Muscle layer of colon (tissue), 2 donors: Measurements from ENCODE around the gene GLE1.

Source experiments
- H3K27ac ChIP-seq: one replicate; pipeline ENCODE4 v1.7.0; 2013; ENCODE audit warnings: low read depth, mild to moderate bottlenecking, low read length, moderate library complexity
- H3K27me3 ChIP-seq, 2 donors: one replicate each; pipeline ENCODE4 v1.7.0; 2013; ENCODE audit warnings: low read length in 2 of 2, mild to moderate bottlenecking in 2 of 2; ENCODE audit not compliant: insufficient read depth in 2 of 2, control insufficient read depth in 1 of 2
- H3K36me3 ChIP-seq: one replicate; pipeline ENCODE4 v1.7.0; 2013; ENCODE audit warnings: mild to moderate bottlenecking, low read length; ENCODE audit not compliant: insufficient read depth
- H3K4me1 ChIP-seq: one replicate; pipeline ENCODE4 v1.7.0; 2013; ENCODE audit warnings: mild to moderate bottlenecking, low read length; ENCODE audit not compliant: insufficient read depth
- H3K4me3 ChIP-seq, 2 donors: one replicate each; pipeline ENCODE4 v1.7.0; 2013; ENCODE audit warnings: low read length in 2 of 2, low read depth in 1 of 2, mild to moderate bottlenecking in 1 of 2, moderate library complexity in 1 of 2
- H3K9ac ChIP-seq: one replicate; pipeline ENCODE4 v1.7.0; 2013; ENCODE audit warnings: low read length
- H3K9me3 ChIP-seq: one replicate; pipeline ENCODE4 v1.7.0; 2013; ENCODE audit warnings: mild to moderate bottlenecking, low read length
- donor health status: abdominal sarcoma.
- donor health status: Adenocarcinoma of cecum.

The GLE1 gene, protein sequence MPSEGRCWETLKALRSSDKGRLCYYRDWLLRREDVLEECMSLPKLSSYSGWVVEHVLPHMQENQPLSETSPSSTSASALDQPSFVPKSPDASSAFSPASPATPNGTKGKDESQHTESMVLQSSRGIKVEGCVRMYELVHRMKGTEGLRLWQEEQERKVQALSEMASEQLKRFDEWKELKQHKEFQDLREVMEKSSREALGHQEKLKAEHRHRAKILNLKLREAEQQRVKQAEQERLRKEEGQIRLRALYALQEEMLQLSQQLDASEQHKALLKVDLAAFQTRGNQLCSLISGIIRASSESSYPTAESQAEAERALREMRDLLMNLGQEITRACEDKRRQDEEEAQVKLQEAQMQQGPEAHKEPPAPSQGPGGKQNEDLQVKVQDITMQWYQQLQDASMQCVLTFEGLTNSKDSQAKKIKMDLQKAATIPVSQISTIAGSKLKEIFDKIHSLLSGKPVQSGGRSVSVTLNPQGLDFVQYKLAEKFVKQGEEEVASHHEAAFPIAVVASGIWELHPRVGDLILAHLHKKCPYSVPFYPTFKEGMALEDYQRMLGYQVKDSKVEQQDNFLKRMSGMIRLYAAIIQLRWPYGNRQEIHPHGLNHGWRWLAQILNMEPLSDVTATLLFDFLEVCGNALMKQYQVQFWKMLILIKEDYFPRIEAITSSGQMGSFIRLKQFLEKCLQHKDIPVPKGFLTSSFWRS

DNA sequence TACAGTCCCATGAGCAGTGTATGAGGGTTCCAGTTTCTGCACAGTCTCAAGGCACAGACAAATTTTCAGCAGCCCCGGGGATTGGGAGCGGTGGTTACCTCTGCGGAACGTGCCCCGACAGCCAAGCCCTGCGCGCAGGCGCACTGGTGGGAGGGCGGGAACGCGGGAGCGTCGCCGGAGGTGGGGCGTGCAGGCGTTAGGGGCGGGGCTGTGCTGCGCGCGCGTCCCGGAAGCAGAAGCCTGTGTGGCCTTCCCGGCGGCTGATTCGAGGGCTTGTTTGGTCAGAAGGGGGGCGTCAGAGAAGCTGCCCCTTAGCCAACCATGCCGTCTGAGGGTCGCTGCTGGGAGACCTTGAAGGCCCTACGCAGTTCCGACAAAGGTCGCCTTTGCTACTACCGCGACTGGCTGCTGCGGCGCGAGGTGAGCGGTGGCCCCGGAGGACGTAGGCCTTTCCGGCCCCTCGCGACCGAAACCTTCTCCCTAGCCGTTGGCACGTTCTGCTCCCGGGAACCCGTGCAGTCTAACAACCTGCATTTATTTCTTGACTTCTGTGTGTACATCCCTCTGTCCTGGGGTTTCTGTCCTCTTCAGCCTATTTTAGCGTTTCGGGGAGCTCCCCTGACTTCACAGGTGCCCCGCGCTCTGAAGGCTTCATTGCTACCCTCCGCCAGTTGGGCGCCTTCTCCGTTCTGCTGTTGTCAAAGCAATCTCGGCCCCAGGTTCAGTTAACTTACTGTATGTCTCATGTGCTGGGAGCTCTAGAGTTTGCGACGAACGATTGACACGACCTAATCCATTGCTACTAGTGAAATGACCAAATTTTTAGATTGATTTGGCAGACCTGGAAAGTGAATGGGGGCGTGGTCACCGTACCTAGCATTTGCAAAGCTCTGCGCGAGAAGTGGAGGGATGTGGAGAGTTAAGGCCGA is at the start of gene GLE1:
Gene GLE1, plus strand, starts transcription at position 235 of the 929 bp plus-strand sequence. Its CDS starts 87 bp downstream, at position 322.
- Histone ChIP-seq H3K4me3 (peak within 1 kb of the TSS; percentile 97 to 98), H3K36me3 (peaks cover 18% of the 10 kb centered on the region), H3K9ac (peak within 1 kb of the TSS; percentile 83), H3K4me1 (peaks cover 19% of the 10 kb centered on the region), H3K27ac (peak within 1 kb of the TSS; percentile 92), H3K9me3 (no peaks in the 10 kb centered on the region), H3K27me3 (no peaks in the 10 kb centered on the region)

DNA sequence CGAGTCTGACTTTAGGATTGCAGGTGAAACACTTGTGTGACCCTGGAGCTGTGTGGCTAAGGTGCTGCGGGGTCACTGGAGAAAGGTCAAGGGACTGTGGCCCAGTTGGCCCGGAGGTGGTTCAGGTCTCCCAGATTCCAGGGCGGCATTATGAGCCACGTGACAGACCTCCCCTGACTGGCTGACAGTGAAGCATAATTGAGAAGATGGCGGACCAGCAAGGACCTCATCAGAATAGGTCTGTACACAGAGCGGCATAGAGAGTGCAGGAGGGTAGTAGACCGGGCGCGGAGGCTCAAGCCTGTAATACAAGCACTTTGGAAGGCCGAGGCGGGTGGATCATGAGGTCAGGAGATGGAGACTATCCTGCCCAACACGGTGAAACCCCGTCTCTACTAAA is 49.5 kb upstream of the GLE1 start:
- Histone ChIP-seq H3K36me3 (peaks cover 7% of the 10 kb centered on the region), H3K27ac (no peak overlapping the region), H3K9ac (no peak overlapping the region), H3K27me3 (no peaks in the 10 kb centered on the region), H3K9me3 (no peaks in the 10 kb centered on the region), H3K4me1 (peaks cover 7% of the 10 kb centered on the region), H3K4me3 (no peak overlapping the region)

DNA sequence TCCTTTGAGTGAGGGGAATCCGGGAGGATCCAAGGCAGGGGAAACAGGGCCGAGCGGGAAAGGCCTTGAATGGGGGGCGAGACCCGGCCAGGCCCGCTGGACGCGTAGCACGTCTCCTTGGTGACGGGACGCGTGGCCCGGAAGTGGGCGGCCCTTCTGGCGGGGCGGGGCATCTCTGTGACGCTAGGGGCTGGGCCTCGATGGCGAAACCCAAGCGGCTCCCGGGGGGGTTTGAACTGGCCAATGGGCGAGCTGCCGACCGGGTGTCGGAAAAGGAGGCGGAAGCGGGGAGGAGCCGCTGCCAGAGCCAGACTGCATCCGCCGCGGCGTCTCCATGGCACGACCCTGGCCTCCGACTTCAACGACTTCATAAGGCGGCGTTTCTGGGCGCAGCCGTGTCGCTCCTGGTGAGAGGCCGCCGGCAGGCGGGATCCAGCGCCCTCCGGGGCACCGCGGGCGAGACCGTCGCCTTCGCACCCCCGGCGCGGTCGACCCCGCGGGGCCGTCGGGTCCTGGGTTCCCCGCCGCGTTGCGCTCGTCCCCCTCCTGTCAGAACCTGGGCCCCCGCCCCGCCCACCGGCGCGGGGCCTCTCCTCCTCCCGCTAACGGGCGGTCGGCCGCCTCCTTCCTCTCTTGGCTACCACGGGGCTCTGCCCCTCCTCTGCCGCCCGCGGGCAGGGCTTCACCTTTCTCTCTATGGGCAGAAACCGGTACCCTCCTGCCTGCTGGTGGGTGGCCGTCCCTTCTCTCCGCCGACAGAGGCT is 48.5 kb upstream of the GLE1 start, which contains the start of gene ODF2:
Gene ODF2, plus strand, starts transcription at position 158 of the 764 bp plus-strand sequence. Its CDS starts 86 bp downstream, at position 244.
- peak within 1 kb of the TSS; percentile 47 to 84 for H3K4me3 ChIP-seq
- H3K36me3 ChIP-seq, result peaks cover 18% of the 10 kb centered on the region
- no peaks in the 10 kb centered on the region for H3K9me3 ChIP-seq
- H3K4me1 ChIP-seq, result peaks cover 7% of the 10 kb centered on the region
- H3K27me3 ChIP-seq, result no peaks in the 10 kb centered on the region
- peak within 1 kb of the TSS; percentile 49 for H3K9ac ChIP-seq
- peak within 1 kb of the TSS; percentile 73 for H3K27ac ChIP-seq

DNA sequence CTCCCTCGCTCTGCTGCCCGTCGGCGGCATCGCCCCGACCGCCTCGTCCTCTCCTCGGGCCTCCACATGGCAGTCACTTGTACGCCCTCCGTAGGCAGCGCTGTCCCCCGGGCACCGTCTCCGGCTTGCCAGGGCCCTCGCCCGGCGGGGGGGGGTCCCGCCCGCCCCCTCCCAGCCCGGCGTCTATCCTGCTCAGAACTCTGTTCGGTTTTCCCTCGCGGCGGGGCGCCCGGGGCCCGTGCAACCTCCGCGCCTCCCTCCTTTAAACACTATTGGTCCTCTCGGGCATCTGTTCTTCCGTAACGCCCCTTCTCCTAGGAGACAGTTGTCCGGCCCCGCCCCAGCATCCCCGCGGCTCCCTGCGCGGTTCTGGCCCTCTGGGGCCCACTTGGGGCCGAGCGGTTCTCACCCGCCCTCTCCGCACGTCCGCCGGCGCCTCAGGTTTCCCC is 47.9 kb upstream of the GLE1 start:
- Histone ChIP-seq H3K4me1 (peaks cover 7% of the 10 kb centered on the region), H3K4me3 (peak overlapping the region; percentile 47 to 84), H3K9ac (peak overlapping the region; percentile 49), H3K27me3 (no peaks in the 10 kb centered on the region), H3K27ac (peak overlapping the region; percentile 73), H3K9me3 (no peaks in the 10 kb centered on the region), H3K36me3 (peaks cover 19% of the 10 kb centered on the region)

DNA sequence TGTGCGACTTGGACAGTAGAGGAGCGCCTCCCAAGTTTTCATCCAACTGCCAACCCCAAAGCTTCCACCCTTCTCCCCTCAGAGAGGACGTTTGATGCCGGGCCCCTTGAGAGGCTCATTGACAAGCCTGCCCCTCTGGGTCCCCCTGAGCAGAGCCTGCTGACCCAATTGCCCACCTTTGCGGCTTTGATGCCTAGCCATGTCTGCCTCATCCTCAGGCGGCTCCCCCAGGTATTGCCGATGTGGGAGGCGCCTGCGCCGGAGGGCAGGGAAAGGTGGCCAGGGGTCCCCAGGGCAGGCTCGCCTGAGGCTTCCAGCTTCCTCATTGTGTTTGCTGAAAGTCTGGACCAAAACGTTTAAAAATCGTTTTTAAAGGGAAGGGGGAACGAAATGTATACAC is 47.3 kb upstream of the GLE1 start:
- H3K9ac ChIP-seq, result no peak overlapping the region
- H3K27ac ChIP-seq, result no peak overlapping the region

DNA sequence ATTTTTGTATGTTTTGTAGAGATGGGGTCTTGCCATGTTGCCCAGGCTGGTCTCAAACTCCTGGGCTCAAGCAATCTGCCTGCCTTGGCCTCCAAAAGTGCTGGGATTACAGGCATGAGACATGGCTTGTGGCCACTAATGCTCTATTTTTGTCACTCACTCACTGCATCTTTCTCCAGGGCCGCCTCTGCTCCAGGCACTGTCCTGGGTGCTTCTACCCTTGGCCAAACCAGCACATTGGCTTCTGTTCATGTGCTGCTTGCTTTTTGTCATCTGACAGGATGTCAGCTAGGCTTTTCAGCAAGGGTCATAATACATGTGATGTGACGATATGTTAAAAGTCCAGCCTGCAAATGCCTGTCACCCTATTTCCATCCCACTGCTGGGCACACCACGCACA is 45.5 kb upstream of the GLE1 start:
- no peaks in the 10 kb centered on the region for H3K9me3 ChIP-seq
- no peak overlapping the region for H3K9ac ChIP-seq
- peaks cover 7% of the 10 kb centered on the region for H3K4me1 ChIP-seq
- H3K4me3 ChIP-seq, result no peak overlapping the region
- H3K27me3 ChIP-seq, result no peaks in the 10 kb centered on the region
- H3K27ac ChIP-seq, result no peak overlapping the region
- H3K36me3 ChIP-seq, result peaks cover 26% of the 10 kb centered on the region

More for the DNA sequence above, 47.3 kb upstream of the GLE1 start:
- peak overlapping the region; percentile 47 to 84 for H3K4me3 ChIP-seq
- peaks cover 7% of the 10 kb centered on the region for H3K4me1 ChIP-seq
- peaks cover 19% of the 10 kb centered on the region for H3K36me3 ChIP-seq
- no peaks in the 10 kb centered on the region for H3K9me3 ChIP-seq
- H3K27me3 ChIP-seq, result no peaks in the 10 kb centered on the region

DNA sequence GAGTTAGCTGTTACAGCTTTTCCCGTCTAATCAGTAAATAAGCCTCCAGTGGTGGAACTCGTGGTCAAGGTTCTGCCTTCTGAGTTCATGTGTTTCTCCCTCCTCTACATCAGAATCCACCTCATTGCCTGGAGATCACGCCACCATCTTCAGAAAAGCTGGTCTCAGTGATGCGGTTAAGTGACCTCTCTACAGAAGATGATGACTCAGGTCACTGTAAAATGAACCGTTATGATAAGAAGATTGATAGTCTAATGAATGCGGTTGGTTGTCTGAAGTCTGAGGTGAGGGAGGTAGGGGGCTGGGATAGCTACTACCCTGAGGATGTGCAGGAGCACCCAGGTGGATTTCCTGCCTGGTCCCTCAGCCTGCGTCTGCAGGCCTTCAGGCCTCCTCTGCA is 35.4 kb upstream of the GLE1 start:
- Histone ChIP-seq H3K4me1 (no peaks in the 10 kb centered on the region), H3K27me3 (no peaks in the 10 kb centered on the region), H3K9ac (no peak overlapping the region), H3K4me3 (no peak overlapping the region), H3K36me3 (peaks cover 9% of the 10 kb centered on the region), H3K9me3 (no peaks in the 10 kb centered on the region), H3K27ac (no peak overlapping the region)

DNA sequence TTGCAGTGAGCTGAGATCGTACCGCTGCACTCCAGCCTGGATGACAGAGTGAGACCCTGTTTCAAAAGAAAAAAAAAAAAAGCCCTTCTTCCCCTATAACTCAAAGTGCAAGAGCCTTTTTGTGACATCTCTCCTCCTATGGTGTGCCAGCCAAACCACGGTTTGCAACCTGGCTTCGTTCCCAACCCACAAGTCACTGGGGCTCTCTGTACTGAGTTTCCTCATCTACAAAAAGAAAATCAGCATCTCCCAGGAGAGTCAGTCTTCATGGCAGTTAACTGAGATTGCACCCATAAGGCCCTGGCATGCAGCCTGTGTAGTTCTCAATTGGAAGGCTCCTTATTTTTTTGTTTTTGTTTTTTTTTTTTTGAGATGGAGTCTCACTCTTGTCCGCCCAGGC is 34.0 kb upstream of the GLE1 start:
- no peak overlapping the region for H3K27ac ChIP-seq
- H3K9me3 ChIP-seq, result no peaks in the 10 kb centered on the region
- peaks cover 14% of the 10 kb centered on the region for H3K36me3 ChIP-seq
- no peaks in the 10 kb centered on the region for H3K4me1 ChIP-seq
- no peak overlapping the region for H3K9ac ChIP-seq
- no peaks in the 10 kb centered on the region for H3K27me3 ChIP-seq
- H3K4me3 ChIP-seq, result no peak overlapping the region

DNA sequence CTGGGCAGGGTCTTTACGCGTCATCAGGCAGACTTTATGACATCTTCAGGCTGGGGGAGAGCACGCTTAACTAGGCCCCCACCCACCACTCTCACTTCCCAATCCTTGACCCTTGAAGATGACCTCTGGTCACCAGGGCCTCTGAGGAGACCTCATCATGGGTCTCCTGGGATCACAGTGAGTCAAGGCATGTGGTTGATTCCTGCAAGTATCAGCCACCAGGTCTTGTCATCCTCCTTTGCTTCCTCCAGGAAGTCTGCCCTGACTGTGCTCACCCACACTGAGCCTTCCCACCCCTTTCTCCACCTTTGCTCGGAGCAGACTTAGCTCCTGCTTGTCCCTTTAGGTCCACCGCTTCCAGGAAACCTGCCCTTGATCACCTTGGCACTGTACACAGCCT is 31.4 kb upstream of the GLE1 start:
- no peaks in the 10 kb centered on the region for H3K9me3 ChIP-seq
- no peaks in the 10 kb centered on the region for H3K27me3 ChIP-seq
- no peak overlapping the region for H3K9ac ChIP-seq
- no peak overlapping the region for H3K4me3 ChIP-seq
- H3K4me1 ChIP-seq, result no peaks in the 10 kb centered on the region
- H3K27ac ChIP-seq, result no peak overlapping the region
- peaks cover 14% of the 10 kb centered on the region for H3K36me3 ChIP-seq

DNA sequence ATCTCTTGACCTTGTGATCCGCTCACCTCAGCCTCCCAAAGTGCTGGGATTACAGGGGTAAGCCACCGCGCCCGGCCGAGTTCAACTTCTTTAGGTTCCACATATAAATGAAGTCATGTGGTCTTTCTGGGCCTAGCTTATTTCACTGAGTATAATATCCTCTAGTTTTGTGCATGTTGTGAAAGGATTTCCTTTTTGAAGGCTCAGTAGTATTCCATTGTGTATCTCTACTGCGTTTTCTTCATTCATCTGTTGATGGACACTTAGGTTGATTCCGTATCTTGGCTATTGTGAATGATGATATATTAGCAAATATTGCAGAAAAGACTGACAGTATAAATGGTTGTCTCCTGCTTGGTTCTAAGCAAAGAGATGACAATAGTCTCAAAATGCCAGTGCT is 28.7 kb upstream of the GLE1 start:
- Histone ChIP-seq H3K36me3 (peaks cover 14% of the 10 kb centered on the region), H3K4me3 (no peak overlapping the region), H3K4me1 (no peaks in the 10 kb centered on the region), H3K9ac (no peak overlapping the region), H3K9me3 (no peaks in the 10 kb centered on the region), H3K27me3 (no peaks in the 10 kb centered on the region), H3K27ac (no peak overlapping the region)
